HepG2 (cell line): Measurements from ENCODE around the gene IPPK. TPM values are rescaled to one million over a fixed set of nuclear protein-coding genes. Genes with fewer than 3 reads are reported as not detected.

Experiments
- ATAC-seq: fragments of 200-7000 bp; cut with Tn5 transposase; 3 replicates; pipeline ENCODE4 v1.9.1; 2020; ENCODE audit warnings: mild to moderate bottlenecking, moderate library complexity
- BruUV-seq: library from RNA; stranded (reverse); fragments of 400-500 nt; replicated peaks from 2 replicates; lab custom pipeline; 2021; lab: Mats Ljungman, UMichigan
- CTCF ChIA-PET: fragments of 300-600 bp; formaldehyde crosslinking; extraction: SDS; loops from one replicate; lab custom pipeline; 2021; ENCODE audit warnings: low total read pairs, inconsistent platforms, low intra/inter-chr PET ratio; lab: Yijun Ruan, JAX
- POLR2A ChIA-PET: fragments of 350-600 bp; sonication (Branson Sonifier 250); formaldehyde crosslinking; loops from one replicate; lab custom pipeline; 2020; ENCODE audit warnings: antibody characterized with exemption, inconsistent platforms; lab: Yijun Ruan, JAX
- DNase-seq: peaks from one replicate; pipeline ENCODE4 v3.0.0-alpha.2; 2015; ENCODE audit warnings: low spot score
- FAIRE-seq: peaks from 3 replicates; lab custom pipeline; 2011; peaks lifted over from hg19 to GRCh38; lab: Jason Lieb, UNC
- H2AFZ ChIP-seq: one replicate; pipeline ENCODE4 v1.6.1; 2011; ENCODE audit warnings: low read length, inconsistent platforms
- H3K27ac ChIP-seq: fragments of 300-600 bp; 3 replicates; pipeline ENCODE4 v1.8.0; 2011; ENCODE audit warnings: mixed run types, mild to moderate bottlenecking, mixed read lengths, low read length, inconsistent platforms; ENCODE audit not compliant: insufficient read depth; ENCODE audit errors: extremely low read length
- H3K27me3 ChIP-seq, 2 experiments: fragments of 200-600 bp in 1 of 2; 2 replicates in 1 of 2; 3 replicates in 1 of 2; pipeline versions ENCODE4 v1.6.0 to v1.8.0; 2011; ENCODE audit warnings: low read length in 2 of 2, mild to moderate bottlenecking in 2 of 2, moderate library complexity in 2 of 2, inconsistent platforms in 1 of 2; ENCODE audit not compliant: insufficient read depth in 2 of 2, control insufficient read depth in 1 of 2
- H3K36me3 ChIP-seq, 2 experiments: fragments of 200-600 bp in 1 of 2; replicated peaks in 1 of 2; 2 replicates in 1 of 2; 3 replicates in 1 of 2; pipeline versions ENCODE4 v1.5.1 to v1.8.0; 2011; ENCODE audit warnings: low read length in 2 of 2, inconsistent platforms in 1 of 2; ENCODE audit not compliant: insufficient read depth in 2 of 2, control insufficient read depth in 1 of 2
- H3K4me1 ChIP-seq: 2 replicates; pipeline ENCODE4 v1.5.1; 2012; ENCODE audit warnings: low read length, inconsistent platforms; ENCODE audit not compliant: insufficient read depth
- H3K4me2 ChIP-seq: 2 replicates; pipeline ENCODE4 v1.6.0; 2011; ENCODE audit warnings: low read depth, low read length, inconsistent platforms
- H3K4me3 ChIP-seq, 3 experiments: fragments of 200-600 bp in 1 of 3; sonication (generic), shearing (Covaris generic) in 1 of 3; replicated peaks in 1 of 3; 2 replicates each; pipeline ENCODE4 v1.5.1; 2011 to 2016; ENCODE audit warnings: low read length in 3 of 3, inconsistent platforms in 2 of 3, low read depth in 2 of 3, mild to moderate bottlenecking in 2 of 3, control low read depth in 1 of 3, mixed read lengths in 1 of 3; ENCODE audit not compliant: insufficient read depth in 1 of 3
- H3K79me2 ChIP-seq: one replicate; pipeline ENCODE4 v1.6.1; 2011; ENCODE audit warnings: low read length, inconsistent platforms; ENCODE audit not compliant: insufficient read depth
- H3K9ac ChIP-seq: 2 replicates; pipeline ENCODE4 v1.6.0; 2011; ENCODE audit warnings: mild to moderate bottlenecking, low read depth, low read length, inconsistent platforms; ENCODE audit not compliant: insufficient read depth
- H3K9me3 ChIP-seq: 2 replicates; pipeline ENCODE4 v1.5.1; 2012; ENCODE audit warnings: mild to moderate bottlenecking, low read length
- H4K20me1 ChIP-seq: 2 replicates; pipeline ENCODE4 v1.6.0; 2011; ENCODE audit warnings: inconsistent platforms, mild to moderate bottlenecking, low read length, moderate library complexity; ENCODE audit not compliant: insufficient read depth
- ASH2L ChIP-seq: fragments of 300-600, 200-600 bp; sonication (generic); IDR thresholded peaks from 2 replicates; pipeline ENCODE4 v1.7.0; 2017; ENCODE audit warnings: low read depth, mild to moderate bottlenecking, moderate library complexity, mixed read lengths, low read length; ENCODE audit not compliant: insufficient read length
- HOXA3 ChIP-seq: sonication (generic); formaldehyde crosslinking; IDR thresholded peaks from 2 replicates; pipeline ENCODE4 v1.5.0; 2020; ENCODE audit warnings: missing genetic modification reagents
- MAFK ChIP-seq, 2 experiments: IDR thresholded peaks in 1 of 2; conservative IDR thresholded peaks in 1 of 2; 2 replicates each; pipeline ENCODE4 v1.6.1; 2011; ENCODE audit warnings: improper control_type of control experiment in 2 of 2, low read length in 2 of 2
- MEIS2 ChIP-seq: sonication (generic); formaldehyde crosslinking; IDR thresholded peaks from 2 replicates; pipeline ENCODE4 v1.9.0; 2021; ENCODE audit warnings: mild to moderate bottlenecking, missing genetic modification reagents
- POLR2A ChIP-seq, 2 experiments: IDR thresholded peaks; 2 replicates each; pipeline ENCODE4 v1.6.1; 2011; ENCODE audit warnings: low read depth in 2 of 2, low read length in 2 of 2, mild to moderate bottlenecking in 1 of 2, moderate library complexity in 1 of 2; ENCODE audit not compliant: insufficient read depth in 1 of 2
- SMAD9 ChIP-seq: sonication (generic); formaldehyde crosslinking; IDR thresholded peaks from 2 replicates; pipeline ENCODE4 v1.5.1; 2020; ENCODE audit warnings: mild to moderate bottlenecking, missing genetic modification reagents
- YEATS4 ChIP-seq: sonication (generic); formaldehyde crosslinking; IDR thresholded peaks from 2 replicates; pipeline ENCODE4 v1.4.0; 2020; ENCODE audit warnings: missing genetic modification reagents, borderline replicate concordance
- ZNF12 ChIP-seq: sonication (generic); formaldehyde crosslinking; IDR thresholded peaks from 2 replicates; pipeline ENCODE4 v1.5.0; 2020; ENCODE audit warnings: missing genetic modification reagents
- ZNF20 ChIP-seq: sonication (generic); formaldehyde crosslinking; IDR thresholded peaks from 2 replicates; pipeline ENCODE4 v1.4.0; 2020; ENCODE audit warnings: mild to moderate bottlenecking, moderate library complexity, missing genetic modification reagents
- ZNF383 ChIP-seq: sonication (generic); formaldehyde crosslinking; IDR thresholded peaks from 2 replicates; pipeline ENCODE4 v1.4.0; 2020; ENCODE audit warnings: missing genetic modification reagents, mild to moderate bottlenecking, borderline replicate concordance
- ZNF781 ChIP-seq: sonication (generic); formaldehyde crosslinking; IDR thresholded peaks from 2 replicates; pipeline ENCODE4 v1.5.1; 2020; ENCODE audit warnings: borderline replicate concordance, mild to moderate bottlenecking, missing genetic modification reagents; ENCODE audit errors: not compliant biosample characterization
- WGBS: methylation state at CpG from one replicate; pipeline ENCODE4 v1.1.6; 2017; ENCODE audit warnings: low lambda C conversion rate; 5-methylcytosine and 5-hydroxymethylcytosine counted together
- in situ Hi-C: cut with HindIII; loops from 2 replicates; pipeline ENCODE4 v1.10.0; 2017; ENCODE audit warnings: low pct_unique_long_range_greater_than_20kb; ENCODE audit not compliant: extremely low pct_ligation_motif_present
- intact Hi-C: fragments of 100-400 bp; cut with micrococcal nuclease; formaldehyde crosslinking; loops from one replicate; pipeline ENCODE4 v1.10.0; 2022; ENCODE audit not compliant: unreplicated experiment
- polyA plus RNA-seq, 8 experiments: library from polyadenylated mRNA; depleted of rRNA in 3 of 8; stranded (reverse) in 7 of 8; unstranded in 1 of 8; fragments of >200 nt; fragmentation: Illumina TruSeq in 4 of 8; extraction: Trizol in 4 of 8; gene quantifications; 2 replicates each; pipeline versions ENCODE4 v1.2.1 to v1.2.3, GENCODE V29; 2011 to 2016; ENCODE audit warnings: low read depth in 4 of 8, missing spikeins in 1 of 8, mixed read lengths in 1 of 8; ENCODE audit not compliant: insufficient read depth in 1 of 8
- total RNA-seq, 5 experiments: library from RNA; depleted of rRNA; stranded (reverse); fragments of >200 nt; fragmentation: Illumina TruSeq; extraction: Trizol; gene quantifications; 2 replicates each; pipeline ENCODE4 v1.2.3, GENCODE V29; 2016; ENCODE audit warnings: low read depth in 1 of 5

Gene IPPK
- total and polyA plus RNA-seq, 2 of the 13 experiments (the other 11 are each of a cell fraction or from before 2014, with no cell fraction given) = 9.9 to 14.1 TPM

DNA sequence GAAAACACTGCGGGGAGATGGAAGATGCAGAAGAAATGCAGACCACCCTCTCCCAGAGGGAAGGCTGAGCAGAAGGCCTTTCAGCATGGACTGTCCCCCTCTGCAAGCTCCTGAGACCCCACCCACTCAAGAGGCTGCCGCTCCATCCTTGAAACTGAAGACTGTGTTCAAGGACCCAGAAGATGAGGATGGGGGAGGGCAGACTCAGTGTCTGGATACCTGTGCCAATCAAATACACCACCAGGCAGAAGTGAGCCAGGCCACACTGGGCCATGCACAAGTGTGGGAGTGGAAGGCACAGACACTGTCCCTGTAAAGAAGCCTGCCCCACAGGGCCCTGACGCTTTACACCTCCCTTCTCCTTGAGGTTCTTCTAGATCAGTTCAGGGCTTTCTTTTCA, 40.0 kb upstream of the IPPK start:
- no peaks in the 10 kb centered on the region for H3K79me2 ChIP-seq
- H2AFZ ChIP-seq = no peak overlapping the region
- no peak for DNase-seq
- BruUV-seq = no TSS peak
- in situ Hi-C loops (no loop called here), intact Hi-C loops (no loop called here)
- no peak for TF ChIP-seq ZNF781
- TF ChIP-seq YEATS4 (CRISPR knock-in tag) = no peak
- TF ChIP-seq POLR2A (IDR thresholded peaks at IDR 0.05; ENCODE audit: insufficient read depth in 1 of 2, low read depth in 2 of 2, low read length in 2 of 2) = no peak
- no peak for TF ChIP-seq HOXA3
- TF ChIP-seq ZNF12 (CRISPR knock-in tag) = no peak
- no peak for TF ChIP-seq SMAD9 (CRISPR knock-in tag)
- no peak for TF ChIP-seq ZNF383 (CRISPR knock-in tag)
- no peak overlapping the region for H3K4me3 ChIP-seq
- H3K4me1 ChIP-seq = no peaks in the 10 kb centered on the region
- WGBS = 100% methylated on average over 3 of the region's 3 CpGs
- no peaks in the 10 kb centered on the region for H3K27me3 ChIP-seq
- peaks cover 14 to 42% of the 10 kb centered on the region in 2 experiments; a peak in 4 of 5 replicates for H3K36me3 ChIP-seq
- no peak for ATAC-seq
- H4K20me1 ChIP-seq = no peaks in the 10 kb centered on the region
- POLR2A ChIA-PET = no interaction called here
- no peak overlapping the region for H3K27ac ChIP-seq
- H3K9ac ChIP-seq = no peak overlapping the region
- FAIRE-seq = no peak
- CTCF ChIA-PET = no interaction called here
- no peaks in the 10 kb centered on the region for H3K9me3 ChIP-seq
- H3K4me2 ChIP-seq = no peak overlapping the region

DNA sequence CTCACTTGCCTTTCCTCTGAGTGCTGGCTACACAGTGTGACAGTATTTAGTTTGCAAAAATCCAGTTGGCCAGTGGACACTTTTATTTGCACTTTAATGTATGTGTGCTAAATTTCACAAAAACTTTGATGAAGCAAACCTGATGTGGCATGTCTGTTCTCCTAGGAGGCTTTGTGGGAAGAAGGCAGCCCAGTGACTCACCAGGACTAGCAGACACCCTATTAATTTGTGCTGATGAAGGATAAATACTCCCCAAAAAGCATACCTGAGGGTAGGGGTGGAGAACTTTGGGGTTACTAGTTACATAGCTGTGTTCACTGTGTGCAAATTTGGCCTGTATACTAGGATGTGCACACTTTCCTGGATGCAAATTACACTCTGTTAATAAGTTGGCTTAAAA, 39.3 kb upstream of the IPPK start:
- no peak for DNase-seq
- Histone ChIP-seq H3K27me3 (no peaks in the 10 kb centered on the region), H4K20me1 (no peaks in the 10 kb centered on the region), H3K36me3 (peaks cover 8 to 35% of the 10 kb centered on the region in 2 experiments; a peak in 4 of 5 replicates), H3K4me3 (no peak overlapping the region), H3K27ac (no peak overlapping the region), H3K9ac (no peak overlapping the region), H2AFZ (no peak overlapping the region), H3K4me1 (no peaks in the 10 kb centered on the region), H3K79me2 (no peaks in the 10 kb centered on the region), H3K9me3 (no peaks in the 10 kb centered on the region), H3K4me2 (no peak overlapping the region)
- FAIRE-seq = no peak
- ChIA-PET POLR2A (no interaction called here), CTCF (no interaction called here)
- intact Hi-C loops = no loop called here
- no TSS peak for BruUV-seq
- in situ Hi-C loops = no loop called here
- ATAC-seq = no peak
- TF ChIP-seq MEIS2 (CRISPR knock-in tag) (no peak), ASH2L (no peak), MAFK (conservative IDR thresholded peaks at IDR 0.05 in 1 of 2, IDR thresholded peaks at IDR 0.05 in 1 of 2; ENCODE audit: low read length in 2 of 2) (peak; percentile 11 to 28; a peak in 1 of 4 replicates), ZNF20 (CRISPR knock-in tag) (no peak)
